ENCODE measurements around the gene DAB2IP.

Gene DAB2IP

GRCh38 chr9:121721058-121721350 lies 69.6 kb downstream of the DAB2IP start:
- no peak for DNase-seq (ENCODE audit: low read depth in 2 of 3, low spot score in 1 of 3)

GRCh38 chr9:121721770-121722169 lies 70.3 kb downstream of the DAB2IP start:
- no peak for DNase-seq (ENCODE audit: low read depth in 2 of 3, low spot score in 1 of 3)

DNA sequence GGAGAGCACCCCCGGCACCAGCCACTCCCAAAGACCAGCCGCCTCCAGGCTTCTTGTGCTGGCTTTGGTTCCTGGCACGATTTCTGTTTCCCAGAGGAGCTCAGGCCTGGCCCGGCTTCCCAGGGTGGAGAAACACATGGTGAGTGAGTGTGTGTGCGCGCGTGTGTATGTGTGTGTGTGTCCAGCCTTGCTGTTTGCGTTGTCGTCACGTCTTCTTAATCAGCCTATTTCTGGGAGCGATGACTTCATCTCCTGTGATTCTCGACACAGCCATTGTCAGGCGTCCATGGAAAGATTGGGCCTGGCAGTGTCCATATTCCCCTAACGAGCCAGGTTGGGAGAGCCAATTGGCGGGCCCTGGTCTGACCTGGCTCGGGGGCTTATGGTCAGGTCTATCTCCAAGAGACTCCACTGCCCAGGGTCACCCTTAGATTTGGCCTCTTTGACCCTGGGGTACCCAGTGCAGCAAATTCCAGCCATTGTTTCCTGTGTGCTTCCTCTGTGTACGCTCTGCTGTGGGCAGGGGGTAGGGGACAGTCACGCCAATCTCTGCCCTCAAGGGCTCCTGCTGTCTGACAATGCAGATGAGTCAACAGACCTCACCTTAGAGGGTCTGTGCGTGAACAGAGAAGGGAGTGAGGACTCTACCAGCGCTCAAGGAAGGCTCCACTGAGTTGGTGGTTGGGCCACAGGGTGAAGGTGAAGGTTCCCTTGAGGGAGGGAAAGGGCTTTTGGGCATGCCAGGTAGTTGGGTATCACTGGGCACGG lies 73.8 kb downstream of the DAB2IP start:
- DNase-seq (ENCODE audit: low read depth in 2 of 3, low spot score in 1 of 3) = no peak

- no peak for DNase-seq (ENCODE audit: low read depth in 2 of 3, low spot score in 1 of 3)
Measured at GRCh38 chr9:121727295-121728020, 76.0 kb downstream of the DAB2IP start.

DNA sequence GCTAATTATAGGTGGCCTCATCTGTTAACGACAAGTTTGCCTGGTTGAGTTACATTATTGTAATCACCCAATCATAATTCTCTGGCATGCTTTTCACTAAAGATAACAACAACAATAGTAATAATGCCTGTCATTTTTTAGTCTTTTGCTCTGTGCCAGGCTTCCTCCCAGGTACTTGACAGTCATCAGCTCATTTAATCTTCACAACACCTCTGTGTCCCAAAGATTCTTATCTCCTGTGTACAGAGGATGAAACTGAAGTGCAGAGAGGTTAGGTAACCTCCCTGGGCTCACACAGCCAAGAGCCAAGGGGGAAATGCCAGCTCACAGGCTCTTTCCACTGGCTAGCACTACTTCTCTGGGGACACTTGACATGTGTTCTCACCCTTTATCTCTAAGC lies 77.5 kb downstream of the DAB2IP start:
- no peak for DNase-seq (ENCODE audit: low read depth in 2 of 3, low spot score in 1 of 3)

- no peak for DNase-seq (ENCODE audit: low read depth in 2 of 3, low spot score in 1 of 3)
Measured at GRCh38 chr9:121729769-121730562, 78.5 kb downstream of the DAB2IP start.

DNA sequence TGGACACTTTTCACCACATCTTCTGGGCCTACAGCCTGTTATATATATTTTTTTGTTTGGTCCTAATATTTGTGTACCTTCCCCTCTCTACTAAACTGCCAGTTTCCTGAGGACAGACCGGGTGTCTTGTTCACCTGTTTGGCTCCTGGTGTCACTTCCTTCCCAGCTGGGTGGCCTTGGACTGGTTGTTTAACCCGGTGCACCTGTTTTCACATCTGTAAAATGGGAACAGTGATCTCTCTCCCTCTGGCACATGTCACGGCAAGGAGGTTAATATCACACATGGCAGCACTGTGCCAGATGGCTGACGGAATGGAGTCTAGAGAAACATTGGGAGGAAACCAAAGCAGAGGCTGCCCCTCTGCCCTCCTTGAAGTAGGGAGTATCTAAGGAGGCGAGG lies 79.7 kb downstream of the DAB2IP start:
- no peak for DNase-seq (ENCODE audit: low read depth in 2 of 3, low spot score in 1 of 3)

GRCh38 chr9:121731919-121732318 lies 80.5 kb downstream of the DAB2IP start:
- no peak for DNase-seq (ENCODE audit: low read depth in 2 of 3, low spot score in 1 of 3)

DNA sequence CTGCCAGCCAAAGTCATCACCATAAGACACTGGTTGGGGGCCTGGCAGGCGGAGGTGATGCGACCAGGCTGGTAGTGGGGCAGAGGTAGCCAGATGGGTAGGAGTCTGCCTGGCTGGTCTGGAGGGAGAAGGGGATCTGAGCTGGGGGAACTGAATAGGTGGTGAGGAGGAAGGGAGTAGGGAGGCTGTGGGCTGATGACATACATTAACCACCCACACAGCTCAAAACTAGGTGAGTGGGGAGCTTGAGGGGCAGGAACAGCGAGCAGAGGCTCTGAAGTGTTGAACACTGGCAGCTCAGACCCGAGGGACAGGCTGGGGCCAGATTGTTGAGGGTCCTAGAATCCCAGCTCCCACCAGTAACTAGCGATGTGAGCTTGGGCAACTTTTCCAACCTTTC lies 81.0 kb downstream of the DAB2IP start:
- no peak for DNase-seq (ENCODE audit: low read depth in 2 of 3, low spot score in 1 of 3)

GRCh38 chr9:121732886-121733285 lies 81.5 kb downstream of the DAB2IP start:
- no peak for DNase-seq (ENCODE audit: low read depth in 2 of 3, low spot score in 1 of 3)

DNA sequence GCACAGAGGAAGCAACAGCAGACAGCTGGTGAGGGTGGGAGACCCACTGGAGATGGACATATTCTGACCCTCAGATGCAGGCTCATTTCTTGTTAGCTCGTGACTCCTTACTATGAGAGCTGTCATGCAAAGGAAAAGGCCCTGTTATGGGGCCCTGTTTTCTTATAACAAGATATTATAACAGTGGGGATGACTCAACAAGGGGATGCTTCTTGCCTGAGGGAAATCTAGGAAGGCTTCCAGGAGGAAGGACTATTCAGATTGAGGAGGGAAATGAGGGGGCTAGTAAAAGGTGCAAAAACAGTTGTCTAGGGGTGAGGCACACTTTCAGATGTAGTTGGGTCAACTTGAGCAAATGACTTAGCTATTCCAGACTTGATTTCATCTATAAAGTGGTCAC lies 83.0 kb downstream of the DAB2IP start:
- no peak for DNase-seq (ENCODE audit: low read depth in 2 of 3, low spot score in 1 of 3)

DNA sequence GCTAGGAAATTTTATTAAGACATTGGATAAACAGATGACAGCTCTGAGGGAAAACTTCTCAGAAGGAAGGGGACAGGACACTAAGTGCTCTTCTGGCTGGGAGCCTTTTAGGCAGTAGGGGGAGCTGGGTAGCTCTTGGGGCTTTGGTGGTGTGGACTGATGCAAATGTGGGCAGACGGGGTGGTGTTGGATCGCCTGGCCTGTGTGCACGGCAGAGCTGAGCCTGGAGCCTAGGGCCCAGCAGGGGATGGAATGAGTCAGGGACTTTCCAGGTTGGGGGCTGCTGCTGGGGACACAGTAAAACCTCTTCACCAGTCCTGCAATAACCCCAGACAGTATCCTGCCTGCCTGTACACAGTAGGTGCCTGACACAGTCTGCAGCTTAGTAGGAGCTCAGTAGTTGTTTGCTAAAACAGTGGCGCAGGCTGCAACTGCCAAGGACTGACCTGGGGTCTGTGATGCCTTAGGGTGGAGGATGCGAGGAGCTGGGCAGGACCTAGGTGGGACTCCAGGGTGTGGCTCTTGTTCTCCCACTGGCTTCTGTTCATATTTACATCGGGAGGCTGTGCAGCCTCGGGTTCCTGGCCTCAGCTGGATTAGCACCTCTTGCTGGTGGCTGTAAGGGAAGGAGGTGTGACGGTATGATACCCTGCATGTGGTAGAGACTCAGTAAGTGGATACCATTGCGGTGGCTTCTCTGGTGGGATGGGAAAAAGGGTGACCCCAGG lies 83.8 kb downstream of the DAB2IP start:
- DNase-seq (ENCODE audit: low read depth in 2 of 3, low spot score in 1 of 3) = no peak

DNA sequence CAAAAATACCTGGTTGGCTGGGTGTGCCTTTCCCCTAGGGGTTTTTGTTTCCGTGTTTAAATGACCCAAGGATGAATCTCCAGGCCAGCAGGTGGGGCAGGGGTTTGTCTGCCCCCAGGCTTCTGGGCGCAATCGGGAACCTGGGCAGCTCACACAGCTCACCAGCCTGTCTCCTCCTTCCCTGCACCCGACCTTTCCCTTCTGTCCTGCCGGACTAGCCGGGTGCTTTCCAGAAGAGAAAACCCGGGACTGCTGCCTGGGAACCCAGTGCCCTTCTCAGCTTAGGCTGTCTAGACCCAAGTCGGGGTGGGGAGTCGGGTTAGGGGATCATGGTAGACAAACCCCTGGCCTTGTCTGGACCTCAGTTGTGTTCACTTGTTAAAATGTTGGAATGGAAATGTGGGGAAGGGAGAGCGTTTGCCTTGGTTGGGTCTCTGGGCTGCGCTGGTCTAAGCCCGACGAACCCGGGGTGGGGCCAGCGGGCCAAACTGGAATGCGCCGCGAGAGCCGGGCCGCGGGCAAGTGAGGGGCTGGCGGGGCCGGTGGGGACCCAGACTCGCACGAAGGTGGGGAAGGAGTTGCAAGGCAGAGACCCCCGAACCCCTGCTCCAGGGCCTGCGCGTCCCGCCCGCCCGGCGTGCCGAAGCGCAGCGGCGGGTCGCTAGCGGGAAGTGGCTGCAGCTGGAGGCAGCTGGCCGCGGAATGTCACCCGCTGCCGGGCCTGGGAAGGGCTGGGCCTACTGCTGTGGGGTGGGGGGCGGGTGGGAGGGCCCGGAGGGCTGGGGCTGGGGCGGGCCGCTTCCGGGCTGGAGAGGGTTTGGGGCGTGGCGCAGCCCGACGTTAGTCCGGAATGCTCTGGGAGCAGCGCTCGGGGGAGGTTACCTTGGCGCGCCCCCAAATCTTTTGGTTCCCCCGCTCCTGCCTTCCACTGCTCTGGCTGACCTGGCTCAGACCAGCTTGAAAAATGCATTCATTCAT lies 84.6 kb downstream of the DAB2IP start:
- DNase-seq (ENCODE audit: low read depth in 2 of 3, low spot score in 1 of 3) = no peak

DNA sequence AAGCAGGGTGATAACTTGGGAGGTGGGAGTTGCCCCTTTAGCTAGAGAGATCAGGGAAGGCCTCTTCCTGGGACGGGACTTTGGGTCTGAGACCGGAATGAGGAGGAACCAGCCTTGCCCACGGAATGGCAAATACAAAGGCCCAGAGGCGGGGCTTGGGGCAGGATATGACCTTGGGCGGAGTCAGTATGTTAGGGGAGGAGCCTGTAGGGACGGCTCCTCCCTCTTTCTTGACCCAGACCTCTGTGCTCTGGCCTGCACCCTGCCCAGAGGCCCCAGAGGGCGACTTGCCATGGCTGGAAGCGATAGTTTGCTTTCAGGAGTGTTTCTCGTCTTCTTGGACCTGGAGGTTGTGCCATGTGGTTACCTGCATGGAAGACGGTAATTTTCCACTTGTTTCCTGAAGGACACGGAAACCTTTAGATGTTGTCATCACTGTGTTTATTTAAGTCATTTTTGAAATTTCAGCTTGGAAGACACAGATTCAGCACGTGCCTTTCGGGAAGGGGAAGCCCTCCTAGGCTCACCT lies 85.6 kb downstream of the DAB2IP start:
- DNase-seq (ENCODE audit: low read depth in 2 of 3, low spot score in 1 of 3) = no peak

GRCh38 chr9:121737481-121737931 lies 86.1 kb downstream of the DAB2IP start:
- no peak for DNase-seq (ENCODE audit: low read depth in 2 of 3, low spot score in 1 of 3)

GRCh38 chr9:121738411-121738810 lies 87.0 kb downstream of the DAB2IP start:
- no peak for DNase-seq (ENCODE audit: low read depth in 2 of 3, low spot score in 1 of 3)

DNA sequence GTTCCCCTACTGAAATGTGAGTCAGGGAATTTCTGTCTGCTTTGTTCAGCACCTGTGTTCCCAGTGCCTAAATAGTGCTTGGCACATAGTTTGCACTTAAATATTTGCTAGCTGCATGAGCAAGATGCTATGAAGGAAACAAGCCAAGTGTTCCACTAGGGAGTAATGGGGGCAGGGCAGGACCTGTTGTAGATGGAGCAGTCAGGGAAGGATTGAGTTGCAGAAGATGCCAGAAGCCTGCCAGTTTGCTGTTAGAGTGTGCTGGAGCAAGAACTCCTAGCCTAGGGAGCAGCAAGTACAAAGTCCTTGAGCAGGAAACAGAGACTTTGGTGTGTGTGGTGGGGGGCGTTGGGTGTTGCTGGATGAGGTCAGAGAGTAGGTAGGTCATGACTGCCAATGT lies 87.5 kb downstream of the DAB2IP start:
- no peak for DNase-seq (ENCODE audit: low read depth in 2 of 3, low spot score in 1 of 3)

GRCh38 chr9:121739971-121740370 lies 88.5 kb downstream of the DAB2IP start:
- DNase-seq (ENCODE audit: low read depth in 2 of 3, low spot score in 1 of 3) = no peak

- DNase-seq (ENCODE audit: low read depth in 2 of 3, low spot score in 1 of 3) = no peak
Measured at GRCh38 chr9:121741228-121741918, 89.9 kb downstream of the DAB2IP start.

Data from stimulated activated CD4-positive, alpha-beta T cell treated with anti-CD3 and anti-CD28 coated beads, Interleukin-12 subunit alpha, Interleukin-12 subunit beta, amount 100 ng/mL, for 48 hours (primary cell).